NCI-H2081 treated with DMSO at 0.1 percent for 48 hours (cell line): ENCODE results near the gene ELL2.

ENCODE experiments used
- DNase-seq: peaks from one replicate; lab custom pipeline; 2025; lab: John Stamatoyannopoulos, UW

The ELL2 gene

DNA sequence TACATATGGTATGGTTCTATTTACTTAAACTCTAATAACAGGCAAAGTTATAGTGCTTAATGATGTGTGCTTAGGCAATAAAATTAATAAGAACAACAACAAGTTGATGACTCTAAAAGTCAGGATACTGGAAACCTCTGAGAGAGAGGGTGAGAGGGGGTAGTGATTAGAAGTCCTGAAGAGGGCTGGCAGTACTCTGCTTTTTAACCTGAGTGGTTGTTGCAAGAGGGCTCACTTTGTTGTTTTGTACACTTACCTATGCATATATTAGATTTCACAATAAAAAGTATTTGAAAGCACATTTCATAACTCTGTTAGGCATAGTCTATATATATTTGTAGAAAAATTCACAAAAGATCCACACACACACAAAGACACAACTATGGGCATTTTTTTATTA, 21.4 kb upstream of the ELL2 start:
- DNase-seq: no peak

DNA sequence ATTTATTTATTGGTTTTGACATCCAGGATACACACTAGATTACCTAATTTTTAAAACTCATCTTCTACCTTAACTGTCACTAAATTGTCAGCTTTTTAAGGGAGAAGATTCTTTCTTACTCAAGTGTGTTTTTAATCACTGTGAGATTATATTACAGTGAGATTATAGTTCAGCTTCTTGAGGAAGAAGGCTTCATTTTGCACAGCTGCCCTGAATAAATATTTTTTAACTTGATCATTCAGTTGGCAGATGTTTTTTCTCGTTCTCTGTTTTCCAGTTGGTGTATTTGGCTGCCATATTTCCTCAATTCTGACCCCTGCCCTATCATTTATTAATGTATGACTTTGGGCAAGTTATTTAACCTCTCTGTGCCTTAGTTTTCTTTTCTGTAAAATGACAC, 15.0 kb upstream of the ELL2 start:
- DNase-seq: no peak

DNA sequence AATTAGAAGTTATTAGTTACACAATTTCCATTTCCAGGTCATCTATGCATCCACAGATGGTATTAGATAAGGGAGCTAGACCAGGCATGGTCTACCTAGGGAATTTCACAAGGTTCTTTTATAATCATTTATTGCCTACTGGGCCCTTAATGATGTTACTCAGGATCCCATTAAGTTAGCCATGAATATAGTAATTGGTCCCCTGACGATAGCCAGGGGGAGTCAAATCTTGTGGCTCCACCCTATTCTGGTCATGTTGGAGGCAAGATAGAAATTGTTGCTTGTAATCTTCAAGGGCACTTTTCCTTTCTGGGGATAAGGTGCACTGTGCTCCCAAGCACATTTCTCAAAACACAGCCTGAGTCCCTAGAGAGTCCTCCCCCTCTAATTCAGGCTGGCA, 14.1 kb upstream of the ELL2 start:
- no peak for DNase-seq

DNA sequence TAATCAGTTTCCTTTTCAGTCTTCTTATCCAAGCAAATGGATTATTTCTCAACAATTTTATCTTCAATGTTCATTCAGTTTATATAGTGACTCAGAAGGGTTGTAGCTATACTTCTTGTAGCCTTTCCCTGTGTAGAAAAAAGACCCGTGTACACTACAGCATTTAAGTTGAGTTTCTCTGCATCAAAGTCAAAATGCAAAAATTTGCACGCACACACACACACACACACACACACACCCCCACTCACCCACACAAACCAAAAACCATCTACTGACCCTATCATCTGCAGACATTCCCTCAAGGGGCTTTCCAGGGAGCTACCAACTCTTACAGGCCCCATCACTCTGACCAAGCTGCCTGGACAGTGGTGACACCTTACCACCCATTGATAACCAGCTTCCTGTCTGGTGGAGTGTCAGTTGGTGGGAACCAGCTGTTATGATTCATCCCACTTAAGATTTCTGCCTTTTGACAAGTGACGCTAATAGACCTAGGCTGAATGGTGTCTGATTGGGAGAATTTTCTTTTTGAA, 12.2 kb upstream of the ELL2 start:
- DNase-seq: no peak

DNA sequence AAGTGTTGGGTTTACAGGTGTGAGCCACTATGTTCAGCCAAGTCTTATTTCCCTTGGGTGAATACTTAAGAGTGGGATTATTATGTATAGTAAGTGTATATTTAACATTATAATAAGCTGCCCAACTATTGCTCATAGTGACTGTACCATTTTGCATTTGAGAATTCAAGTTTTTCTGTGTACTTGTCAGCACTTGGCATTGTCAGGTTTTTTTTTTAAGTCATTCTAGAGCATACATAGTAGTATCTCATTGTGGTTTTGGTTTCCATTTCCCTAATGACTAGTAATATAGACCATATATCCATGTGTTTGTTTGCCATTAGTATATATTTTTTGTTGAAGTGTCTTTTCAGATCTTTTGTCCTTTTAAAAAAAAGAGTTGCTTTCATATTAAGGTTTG, 10.5 kb upstream of the ELL2 start:
- DNase-seq: no peak

DNA sequence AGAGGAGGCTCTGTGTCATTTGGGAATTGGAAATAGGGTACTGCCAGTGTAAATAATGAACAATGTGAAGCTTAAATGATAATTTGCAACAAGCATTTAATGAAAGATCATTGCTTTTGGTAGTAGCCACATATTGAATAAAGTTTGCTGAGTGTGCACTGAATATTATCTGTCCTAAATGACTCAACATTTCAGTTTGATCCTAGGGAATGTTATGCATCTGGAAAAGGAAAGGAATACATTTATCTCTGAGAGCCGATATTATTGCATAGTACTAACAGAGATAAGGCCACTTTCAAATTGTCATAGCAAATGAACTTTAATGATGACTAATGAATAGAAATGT, 8.7 kb upstream of the ELL2 start:
- DNase-seq: no peak

DNA sequence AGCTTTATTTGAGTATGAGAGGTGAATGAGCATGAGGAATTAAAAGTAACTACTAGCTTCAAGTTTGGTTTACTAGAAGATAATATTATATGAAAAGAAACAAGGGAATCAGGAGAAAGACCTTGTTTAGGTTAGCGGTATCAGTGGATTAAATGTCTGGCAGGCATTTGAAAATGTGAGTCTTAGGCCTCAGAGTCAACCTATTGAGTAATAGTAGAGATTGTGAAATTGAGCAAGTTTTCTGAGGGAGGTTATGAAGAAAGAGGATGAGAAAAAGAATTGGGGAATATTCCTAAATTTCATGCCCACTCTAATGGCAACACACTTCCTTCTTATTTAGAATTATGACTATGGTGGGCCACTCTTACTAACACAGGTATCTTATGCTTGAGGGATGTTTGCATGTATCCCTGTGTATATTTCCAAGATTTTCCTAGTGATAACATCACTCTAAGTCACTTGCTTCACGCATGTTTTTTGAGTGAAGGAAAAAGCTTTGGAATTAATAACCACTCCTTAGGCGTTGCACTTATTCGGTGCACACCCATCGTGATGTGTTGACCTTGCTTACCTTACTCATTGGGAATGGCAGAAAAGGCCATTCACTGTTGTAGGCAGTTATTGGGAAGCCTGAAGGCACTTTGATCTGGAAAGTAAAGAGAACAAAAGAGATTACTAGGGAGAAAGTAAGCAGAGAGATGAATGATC, 8.2 kb upstream of the ELL2 start:
- no peak for DNase-seq

DNA sequence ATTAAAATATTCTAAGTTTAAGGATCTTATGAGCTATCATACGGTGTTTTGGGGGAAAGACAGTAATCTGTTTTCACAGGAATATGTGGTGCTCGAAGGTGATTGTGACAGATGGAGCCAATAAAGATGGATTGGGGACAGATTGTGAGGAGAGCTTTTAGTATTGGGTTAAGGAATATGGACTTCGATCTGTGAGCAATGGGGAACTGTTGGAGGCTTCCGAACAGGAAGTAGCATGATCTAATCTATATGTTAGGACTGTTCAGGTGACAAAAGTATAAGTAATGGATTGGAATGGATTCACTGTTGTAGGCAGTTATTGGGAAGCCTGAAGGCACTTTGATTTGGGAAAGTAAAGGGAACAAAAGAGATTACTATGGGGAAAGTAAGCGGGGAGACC, 7.4 kb upstream of the ELL2 start:
- no peak for DNase-seq

DNA sequence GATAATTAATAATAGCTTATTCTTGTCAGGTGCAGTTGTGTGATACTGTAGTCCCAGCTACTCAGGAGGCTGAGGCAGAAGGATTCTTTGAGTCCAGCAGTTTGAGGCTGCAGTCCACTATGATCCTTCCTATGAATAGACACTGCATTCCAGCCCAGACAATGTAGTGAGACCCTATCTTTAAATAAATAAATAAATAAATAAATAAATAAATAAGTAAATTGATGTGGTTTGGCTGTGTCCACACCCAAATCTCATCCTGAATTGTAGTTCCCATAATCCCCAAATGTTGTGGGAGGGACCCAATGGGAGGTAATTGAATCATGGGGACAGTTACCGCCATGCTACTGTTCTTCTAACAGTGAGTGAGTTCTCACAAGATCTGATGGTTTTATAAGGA, 5.6 kb upstream of the ELL2 start:
- no peak for DNase-seq

DNA sequence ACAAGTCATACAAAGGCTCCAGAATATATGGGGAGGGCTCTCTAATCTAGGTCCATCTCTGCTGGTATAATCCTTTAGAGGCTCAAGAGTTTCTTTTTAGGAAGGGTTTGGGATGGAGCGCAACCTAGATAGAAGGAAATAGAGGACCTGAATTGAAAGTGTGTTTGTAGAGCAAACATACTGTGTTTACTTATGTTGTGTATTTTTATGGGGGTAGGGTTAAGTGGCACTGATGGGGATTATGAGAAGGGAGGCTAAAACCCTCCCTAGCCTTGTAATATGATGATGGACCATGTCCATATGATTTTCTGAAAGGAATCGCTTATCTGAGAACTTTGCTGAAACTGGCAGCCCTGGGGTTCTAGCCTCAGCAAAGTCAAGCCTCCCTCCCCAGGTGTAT, 4.4 kb upstream of the ELL2 start:
- DNase-seq: no peak

DNA sequence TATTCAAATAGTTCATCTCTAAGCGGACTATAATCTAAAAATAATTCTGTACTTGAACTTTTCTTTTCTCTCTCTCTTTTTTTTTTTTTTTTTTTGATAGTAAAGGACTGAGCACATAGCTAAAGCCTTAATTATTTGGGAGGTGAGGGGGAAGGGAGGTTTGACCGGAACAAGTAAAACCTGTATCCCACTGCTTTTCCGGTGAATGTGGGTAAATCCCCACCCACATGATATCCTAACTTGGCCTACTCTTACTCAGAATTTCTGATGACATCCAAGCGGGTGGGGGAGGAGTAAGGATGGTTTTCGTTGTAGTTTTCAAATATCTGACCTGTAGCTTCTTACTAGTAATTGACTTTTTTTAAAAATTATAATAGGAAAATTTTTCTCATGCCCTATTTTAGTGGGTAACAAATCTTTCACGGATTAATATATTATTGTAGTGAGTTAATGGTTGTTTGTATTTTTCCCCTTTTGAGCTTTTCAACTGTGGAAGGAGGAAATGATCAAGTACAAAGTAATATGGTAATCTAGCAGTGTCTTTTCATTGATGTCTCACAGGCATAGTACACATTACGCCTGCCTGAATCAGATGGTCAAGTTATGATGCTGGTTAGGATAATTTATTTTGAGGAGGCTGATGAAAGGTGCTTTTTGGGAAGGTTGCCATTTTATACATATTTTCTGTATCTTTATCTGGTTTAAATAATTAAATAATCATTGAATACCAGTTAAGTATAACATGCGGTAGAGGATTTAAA, 2.2 kb upstream of the ELL2 start:
- DNase-seq: no peak

DNA sequence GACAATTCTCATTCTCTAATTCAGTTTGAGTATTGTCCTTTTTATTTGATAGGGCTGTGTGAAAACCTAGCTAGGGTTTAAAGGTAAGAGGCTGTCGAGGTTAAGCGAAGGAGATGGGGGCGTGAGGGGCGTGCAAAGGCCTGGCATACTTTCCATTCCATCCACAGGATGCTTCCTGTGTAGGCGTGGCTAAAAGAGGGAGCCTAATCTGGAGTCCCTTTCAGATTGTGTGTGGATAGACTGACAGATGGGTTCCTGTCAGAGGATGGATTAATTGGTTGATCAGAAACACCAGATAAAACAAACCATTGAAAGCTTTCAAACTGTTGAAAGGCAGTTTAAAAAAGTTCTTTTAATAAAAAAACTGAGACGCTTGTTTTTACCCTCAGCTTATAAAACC, 1.1 kb upstream of the ELL2 start:
- DNase-seq: no peak

DNA sequence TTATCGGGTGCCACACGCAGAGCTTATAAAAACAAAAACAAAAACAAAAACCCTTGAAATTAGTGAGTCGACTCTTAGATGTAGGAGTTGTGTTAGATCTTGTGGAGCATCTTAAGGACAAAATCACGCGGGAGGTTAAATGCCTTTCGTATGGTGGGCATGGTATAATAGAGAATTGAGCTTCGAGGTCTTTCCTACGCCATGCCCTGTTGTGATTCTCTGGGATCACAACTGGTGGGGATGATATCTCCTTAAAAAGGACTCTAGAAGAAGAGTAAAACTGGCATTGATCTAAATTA, 773 bp upstream of the ELL2 start:
- no peak for DNase-seq

DNA sequence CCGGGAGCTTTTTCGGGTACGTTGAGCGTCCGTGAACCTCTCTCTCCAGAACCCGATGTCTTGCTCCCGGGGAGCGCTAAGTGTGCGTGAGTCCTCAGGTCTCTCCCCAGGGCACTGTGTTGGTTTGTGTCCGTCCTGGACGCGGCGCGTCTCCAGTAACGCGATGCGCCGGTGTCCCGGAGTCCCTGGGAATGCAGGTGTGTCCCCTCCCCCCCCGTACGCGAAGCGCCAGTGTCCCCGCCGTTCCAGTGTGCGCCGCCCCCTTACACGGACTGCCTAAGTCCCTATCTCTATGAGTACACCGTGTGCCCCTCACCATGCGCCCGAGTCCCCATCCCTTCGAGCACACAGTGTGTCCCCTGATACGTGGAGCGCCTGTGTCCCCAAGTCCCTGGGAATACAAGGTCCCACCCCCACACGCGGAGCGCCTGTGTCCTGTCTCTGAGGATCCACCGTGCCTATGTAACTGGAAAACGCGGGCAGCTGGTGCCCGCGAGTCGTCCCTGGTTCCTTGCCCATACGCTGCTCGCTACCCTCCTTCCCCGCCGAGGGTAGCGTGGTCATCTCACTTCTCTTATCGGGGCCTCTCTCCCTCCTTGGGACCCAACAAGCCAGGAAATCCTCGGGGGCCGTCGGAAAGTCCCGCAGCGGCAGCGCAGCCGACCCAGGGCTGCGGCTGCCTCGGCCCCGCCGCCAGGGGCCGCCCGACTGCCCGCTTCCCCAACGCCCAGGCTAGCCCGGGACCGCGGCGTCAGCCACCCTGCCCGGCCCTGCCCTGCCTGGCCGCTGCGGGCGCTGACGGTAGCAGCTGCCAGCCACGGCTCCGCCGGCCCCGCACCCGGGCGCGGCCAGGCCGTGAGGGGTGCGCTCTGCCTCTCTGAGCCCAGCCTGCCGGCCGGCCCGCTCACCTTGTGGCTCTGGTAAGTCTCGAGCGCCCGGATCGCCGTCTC, 709 bp downstream of the ELL2 start:
- DNase-seq: no peak

DNA sequence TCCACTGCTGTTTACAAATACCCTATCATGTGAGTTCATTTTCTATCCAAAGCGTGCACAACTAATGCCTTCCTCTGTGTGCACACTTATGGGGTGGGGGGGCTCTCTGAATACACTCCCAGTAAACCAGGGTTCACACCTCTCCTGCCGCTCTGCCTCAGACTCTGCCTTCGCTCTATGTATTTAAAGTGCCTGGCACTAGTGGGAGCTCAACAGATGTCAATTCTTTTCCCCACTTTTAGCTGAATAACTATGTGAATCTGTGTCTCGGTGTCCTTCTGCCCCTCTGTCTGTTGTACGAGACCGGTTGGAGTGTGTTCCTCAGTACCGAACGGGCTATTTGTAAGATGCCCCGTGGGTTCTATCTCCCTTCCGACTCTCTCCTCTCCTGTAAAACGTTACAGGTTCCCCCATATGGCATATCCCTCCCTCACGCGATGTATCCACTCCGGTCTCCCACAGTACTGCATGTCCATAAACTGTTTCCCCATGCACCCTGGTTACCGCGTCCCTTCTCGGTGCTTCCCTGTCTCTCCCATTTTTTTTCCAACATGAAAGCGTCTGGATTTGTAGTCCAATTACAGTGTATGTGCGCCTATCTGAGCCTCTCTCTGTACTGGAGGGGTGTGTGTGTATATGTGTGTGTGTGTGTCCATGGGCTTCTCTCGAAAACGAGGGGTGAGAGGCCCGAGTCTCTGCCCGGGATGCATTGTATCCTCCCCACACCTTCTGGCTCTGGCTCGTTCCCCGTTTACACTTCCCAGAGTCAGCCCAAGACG, 1.6 kb downstream of the ELL2 start:
- no peak for DNase-seq

DNA sequence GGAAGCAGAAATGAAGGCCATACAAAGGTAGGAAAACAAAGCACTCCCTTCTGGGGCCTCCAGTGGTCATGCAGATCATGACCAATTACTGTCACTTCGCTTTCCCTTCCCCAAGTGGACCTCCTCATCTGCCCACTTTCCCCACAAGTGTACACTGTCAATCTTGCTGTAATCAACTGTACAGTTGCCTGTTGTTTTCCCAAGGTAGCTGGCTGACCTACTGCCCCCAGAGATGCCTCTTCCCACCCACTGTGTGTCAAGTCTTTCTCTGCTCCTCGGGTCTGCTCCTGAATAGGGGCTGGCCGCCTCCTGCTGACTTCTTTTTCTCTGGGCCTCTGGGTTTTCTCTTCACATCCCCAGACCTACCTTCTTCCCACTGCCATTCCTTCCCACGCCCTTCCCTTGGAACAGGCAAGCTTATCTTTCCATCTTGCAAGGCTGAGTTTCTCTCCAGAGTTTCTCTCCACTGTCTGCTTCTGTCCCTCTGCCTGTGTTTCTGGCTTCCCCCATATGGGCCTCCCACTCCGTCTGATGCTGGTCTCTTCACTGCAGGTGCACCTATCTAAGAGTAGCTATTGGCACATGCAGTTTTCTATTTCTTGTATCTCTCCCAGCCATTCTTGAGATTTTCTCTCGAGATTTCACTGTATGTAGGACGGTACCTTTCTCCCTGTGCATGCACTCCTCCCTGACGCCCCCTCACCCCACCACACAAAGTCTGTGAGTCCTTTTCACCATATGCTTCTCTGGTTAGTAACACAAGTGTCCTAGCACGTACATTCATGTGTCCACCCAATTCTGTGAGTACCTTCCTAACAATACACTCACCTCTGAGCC, 2.4 kb downstream of the ELL2 start:
- DNase-seq: no peak

DNA sequence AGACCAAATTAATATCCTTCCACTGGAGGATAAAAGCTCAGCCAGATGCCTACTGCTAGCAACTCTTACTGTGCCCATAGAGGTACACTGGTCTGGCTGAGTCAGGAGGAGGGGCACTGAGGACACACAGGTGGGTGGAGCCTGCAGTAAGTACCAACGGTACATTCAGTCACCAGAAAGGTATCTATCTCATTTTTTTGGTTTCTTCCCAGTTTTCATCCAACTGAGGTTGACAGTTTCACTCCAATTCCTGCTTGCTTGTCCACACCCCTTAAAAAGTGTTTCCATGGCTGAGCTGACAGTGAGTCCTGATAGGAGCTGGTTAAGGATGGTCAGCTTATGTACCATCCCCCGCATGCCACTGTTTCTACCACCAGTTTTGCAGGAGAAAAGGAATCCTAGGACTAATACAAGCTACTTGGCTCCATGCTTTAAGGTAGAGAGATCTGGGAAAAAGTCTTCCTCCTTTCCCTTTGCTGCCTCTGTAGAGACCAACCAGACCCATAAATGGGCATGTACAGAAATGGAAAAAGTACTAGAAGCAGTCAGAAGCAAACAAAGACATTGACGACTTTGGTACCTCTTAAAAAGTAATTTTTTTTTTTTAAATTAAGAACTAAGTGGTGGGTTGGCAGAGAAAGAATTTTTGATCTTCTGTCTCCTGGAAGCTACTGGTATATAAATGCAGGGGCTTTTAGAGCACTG, 3.2 kb downstream of the ELL2 start:
- no peak for DNase-seq

DNA sequence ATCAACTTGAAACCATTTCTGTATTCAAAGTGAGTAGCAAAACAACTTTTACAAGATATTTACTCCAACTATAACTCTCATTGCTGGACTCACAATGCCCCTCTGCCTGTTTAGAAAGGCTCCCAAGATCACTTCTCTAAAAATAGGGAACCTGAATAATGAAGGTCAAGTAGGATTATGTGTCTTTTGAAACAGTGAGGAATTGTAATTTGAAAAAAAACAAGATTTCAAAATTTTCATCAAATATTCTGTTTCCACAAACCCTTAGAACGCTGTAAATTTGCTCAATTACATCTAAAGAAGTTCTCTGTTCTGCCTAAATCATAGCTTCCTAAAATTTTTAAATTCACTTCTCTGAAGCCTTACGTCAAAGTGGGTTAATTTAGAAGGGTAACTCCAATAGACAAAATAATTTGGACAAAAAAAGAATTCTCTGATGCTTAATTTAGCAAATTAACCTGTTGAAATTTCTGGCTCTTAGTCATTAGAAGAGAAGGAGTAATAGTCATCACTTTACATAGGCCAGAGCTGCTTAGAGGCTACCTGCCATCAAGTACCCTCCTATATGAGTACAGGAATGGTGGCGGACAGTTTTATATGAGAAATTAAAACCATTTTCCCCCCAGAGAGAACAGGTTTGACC, 4.0 kb downstream of the ELL2 start:
- DNase-seq: no peak

DNA sequence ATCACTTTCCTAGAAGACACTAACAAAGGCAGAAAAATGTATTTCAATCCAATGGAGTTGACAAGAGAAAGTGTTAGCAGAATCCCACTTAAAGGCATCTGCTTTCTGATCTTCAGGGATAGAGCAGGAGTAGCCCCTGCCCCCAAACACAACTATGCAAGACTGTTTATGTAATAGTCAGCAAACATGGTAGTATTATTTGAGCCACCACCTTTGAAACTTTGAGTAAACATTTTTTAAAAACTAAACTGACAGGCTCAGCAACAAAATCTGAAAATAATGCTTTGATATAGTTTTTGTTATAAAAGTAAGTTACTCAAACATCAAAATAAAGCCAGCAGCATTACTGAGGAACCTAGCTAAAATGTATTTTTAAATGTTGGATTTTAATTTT, 4.8 kb downstream of the ELL2 start:
- DNase-seq: no peak
